Sigmoid colon (tissue), 4 donors: ENCODE results near the gene ELOVL7.

Experiments used
- EP300 ChIP-seq, 4 donors: sonication (generic); formaldehyde crosslinking; IDR thresholded peaks; one replicate each; pipeline ENCODE4 v1.6.1; 2017; ENCODE audit warnings: antibody characterized with exemption in 4 of 4
- POLR2A ChIP-seq, 2 donors: fragments of 450-650 bp; IDR thresholded peaks; one replicate each; pipeline ENCODE4 v1.6.1; 2016; ENCODE audit warnings: antibody characterized with exemption in 2 of 2, mild to moderate bottlenecking in 2 of 2, moderate library complexity in 2 of 2
- POLR2AphosphoS5 ChIP-seq, 4 donors: sonication (generic); formaldehyde crosslinking; IDR thresholded peaks; one replicate each; pipeline ENCODE4 v1.6.1; 2017; ENCODE audit warnings: antibody characterized with exemption in 4 of 4
- TF ChIP-seq, protein P1 (sequence below), 4 experiments: fragments of 450-650 bp in 3 of 4; fragments of 200-600 bp in 1 of 4; IDR thresholded peaks; one replicate each; pipeline ENCODE4 v1.5.1; 2016 to 2019; ENCODE audit warnings: antibody characterized with exemption in 4 of 4, mild to moderate bottlenecking in 3 of 4, moderate library complexity in 2 of 4

DNA sequence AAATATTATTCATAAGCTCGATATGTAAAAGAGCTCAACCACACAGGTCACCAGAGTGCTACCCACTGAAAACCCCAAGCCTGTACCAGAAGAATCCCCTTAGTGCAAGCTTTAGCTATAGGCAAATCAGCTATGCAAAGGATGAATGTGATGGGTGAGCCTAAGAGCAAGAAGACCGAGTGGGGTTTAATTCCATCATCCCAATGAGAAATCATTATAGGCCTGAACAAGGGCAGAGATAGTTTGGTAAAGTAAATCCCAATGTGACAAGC, 21.8 kb downstream of the ELOVL7 start:
- TF ChIP-seq, protein P1, sequence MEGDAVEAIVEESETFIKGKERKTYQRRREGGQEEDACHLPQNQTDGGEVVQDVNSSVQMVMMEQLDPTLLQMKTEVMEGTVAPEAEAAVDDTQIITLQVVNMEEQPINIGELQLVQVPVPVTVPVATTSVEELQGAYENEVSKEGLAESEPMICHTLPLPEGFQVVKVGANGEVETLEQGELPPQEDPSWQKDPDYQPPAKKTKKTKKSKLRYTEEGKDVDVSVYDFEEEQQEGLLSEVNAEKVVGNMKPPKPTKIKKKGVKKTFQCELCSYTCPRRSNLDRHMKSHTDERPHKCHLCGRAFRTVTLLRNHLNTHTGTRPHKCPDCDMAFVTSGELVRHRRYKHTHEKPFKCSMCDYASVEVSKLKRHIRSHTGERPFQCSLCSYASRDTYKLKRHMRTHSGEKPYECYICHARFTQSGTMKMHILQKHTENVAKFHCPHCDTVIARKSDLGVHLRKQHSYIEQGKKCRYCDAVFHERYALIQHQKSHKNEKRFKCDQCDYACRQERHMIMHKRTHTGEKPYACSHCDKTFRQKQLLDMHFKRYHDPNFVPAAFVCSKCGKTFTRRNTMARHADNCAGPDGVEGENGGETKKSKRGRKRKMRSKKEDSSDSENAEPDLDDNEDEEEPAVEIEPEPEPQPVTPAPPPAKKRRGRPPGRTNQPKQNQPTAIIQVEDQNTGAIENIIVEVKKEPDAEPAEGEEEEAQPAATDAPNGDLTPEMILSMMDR (IDR thresholded peaks at IDR 0.05), result no peak
- no peak for TF ChIP-seq POLR2A (IDR thresholded peaks at IDR 0.05)
- TF ChIP-seq POLR2AphosphoS5 (IDR thresholded peaks at IDR 0.05), result no peak
- no peak for TF ChIP-seq EP300 (IDR thresholded peaks at IDR 0.05)
